Astrocyte of the spinal cord (primary cell): ENCODE measurements around the gene NT5C1A.

ENCODE experiments used
- DNase-seq: peaks from one replicate; pipeline ENCODE4 v3.0.0; 2011; ENCODE audit warnings: low read depth, low spot score
- H3K4me3 ChIP-seq: 2 replicates; pipeline ENCODE4 v1.5.1; 2011; ENCODE audit warnings: low read depth, mild to moderate bottlenecking, low read length, moderate library complexity
- in situ Hi-C: cut with HindIII; loops from 2 replicates; pipeline ENCODE4 v1.10.0; 2017; ENCODE audit warnings: low sequenced_read_pairs
- TF ChIP-seq, protein P1 (sequence below): IDR thresholded peaks from 2 replicates; pipeline ENCODE4 v1.5.1; 2012; ENCODE audit warnings: low read depth, mild to moderate bottlenecking, low read length, inconsistent platforms

The NT5C1A gene

DNA sequence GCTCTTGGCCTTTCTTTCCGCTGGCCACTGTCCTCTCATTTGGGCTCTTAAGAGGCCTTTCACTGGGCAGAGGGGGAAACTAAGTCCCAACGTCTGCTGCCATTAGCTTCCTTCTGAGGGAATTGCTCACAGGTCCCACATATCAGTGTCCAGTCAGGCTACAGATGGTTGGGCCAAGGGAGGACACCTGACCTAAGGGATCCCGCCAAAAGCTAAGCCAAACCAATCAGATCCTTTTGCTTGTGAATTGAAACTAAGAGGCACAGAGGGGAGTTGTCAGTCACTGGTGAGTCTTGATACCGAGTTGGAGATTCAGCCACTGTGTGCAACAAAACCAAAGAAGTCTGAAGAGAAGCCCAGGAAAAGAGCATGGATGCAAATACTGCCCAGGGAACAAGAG is 5.7 kb upstream of the NT5C1A start:
- no peak overlapping the region for H3K4me3 ChIP-seq
- DNase-seq = no peak
- in situ Hi-C loops = no loop called here
- TF ChIP-seq, protein P1, sequence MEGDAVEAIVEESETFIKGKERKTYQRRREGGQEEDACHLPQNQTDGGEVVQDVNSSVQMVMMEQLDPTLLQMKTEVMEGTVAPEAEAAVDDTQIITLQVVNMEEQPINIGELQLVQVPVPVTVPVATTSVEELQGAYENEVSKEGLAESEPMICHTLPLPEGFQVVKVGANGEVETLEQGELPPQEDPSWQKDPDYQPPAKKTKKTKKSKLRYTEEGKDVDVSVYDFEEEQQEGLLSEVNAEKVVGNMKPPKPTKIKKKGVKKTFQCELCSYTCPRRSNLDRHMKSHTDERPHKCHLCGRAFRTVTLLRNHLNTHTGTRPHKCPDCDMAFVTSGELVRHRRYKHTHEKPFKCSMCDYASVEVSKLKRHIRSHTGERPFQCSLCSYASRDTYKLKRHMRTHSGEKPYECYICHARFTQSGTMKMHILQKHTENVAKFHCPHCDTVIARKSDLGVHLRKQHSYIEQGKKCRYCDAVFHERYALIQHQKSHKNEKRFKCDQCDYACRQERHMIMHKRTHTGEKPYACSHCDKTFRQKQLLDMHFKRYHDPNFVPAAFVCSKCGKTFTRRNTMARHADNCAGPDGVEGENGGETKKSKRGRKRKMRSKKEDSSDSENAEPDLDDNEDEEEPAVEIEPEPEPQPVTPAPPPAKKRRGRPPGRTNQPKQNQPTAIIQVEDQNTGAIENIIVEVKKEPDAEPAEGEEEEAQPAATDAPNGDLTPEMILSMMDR = no peak

DNA sequence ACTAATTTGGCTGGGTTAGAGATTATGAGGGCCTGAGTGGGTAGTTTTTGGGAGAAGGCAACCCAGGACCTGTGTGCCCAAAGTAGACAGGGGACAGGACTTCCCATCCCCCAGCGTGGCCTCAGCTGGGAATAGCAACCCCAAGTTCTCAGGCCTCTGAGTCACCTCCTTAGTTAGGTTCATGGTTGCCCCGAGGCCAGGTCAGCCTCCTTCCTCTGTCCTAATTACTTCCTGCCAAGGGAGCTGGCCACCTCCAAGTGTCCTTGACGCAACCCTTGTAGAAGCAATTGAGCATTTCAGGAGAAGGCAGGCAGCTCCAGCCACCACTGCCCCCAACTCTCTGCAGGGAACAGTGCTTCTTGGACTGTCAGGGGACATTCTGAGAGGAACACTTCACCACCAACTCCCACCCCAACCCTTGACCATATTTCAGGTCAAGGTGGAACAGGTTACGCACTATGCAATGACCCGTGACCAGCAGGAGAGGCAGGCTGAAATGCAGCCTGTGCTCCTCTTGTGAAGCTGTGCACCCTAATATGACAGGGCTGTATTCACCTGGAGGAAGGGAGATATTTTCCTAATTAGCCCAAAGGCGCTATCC is 5.1 kb upstream of the NT5C1A start:
- in situ Hi-C loops = no loop called here
- H3K4me3 ChIP-seq = no peak overlapping the region
- TF ChIP-seq, protein P1 = no peak
- no peak for DNase-seq

DNA sequence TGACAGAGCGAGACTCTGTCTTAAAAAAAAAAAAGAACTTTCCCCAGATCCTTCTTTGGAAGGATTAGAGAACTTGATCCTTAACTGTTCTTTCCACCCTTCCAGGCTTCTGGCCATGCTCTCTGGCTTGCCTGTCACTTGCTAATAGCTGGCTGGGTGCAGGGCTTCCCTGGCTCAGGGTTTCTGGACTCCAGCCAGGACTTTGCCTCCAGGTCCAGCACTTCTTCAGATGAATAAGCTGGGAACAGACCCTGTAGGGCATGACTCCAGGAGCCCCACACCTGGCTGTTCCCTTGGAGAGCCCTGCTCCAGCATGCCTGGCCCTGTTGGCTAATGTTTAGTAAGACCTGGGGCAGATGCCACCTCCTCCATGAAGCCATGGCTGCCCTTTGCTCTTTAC is 3.3 kb upstream of the NT5C1A start:
- TF ChIP-seq, protein P1 = no peak
- in situ Hi-C loops = no loop called here
- DNase-seq = no peak
- no peak overlapping the region for H3K4me3 ChIP-seq

DNA sequence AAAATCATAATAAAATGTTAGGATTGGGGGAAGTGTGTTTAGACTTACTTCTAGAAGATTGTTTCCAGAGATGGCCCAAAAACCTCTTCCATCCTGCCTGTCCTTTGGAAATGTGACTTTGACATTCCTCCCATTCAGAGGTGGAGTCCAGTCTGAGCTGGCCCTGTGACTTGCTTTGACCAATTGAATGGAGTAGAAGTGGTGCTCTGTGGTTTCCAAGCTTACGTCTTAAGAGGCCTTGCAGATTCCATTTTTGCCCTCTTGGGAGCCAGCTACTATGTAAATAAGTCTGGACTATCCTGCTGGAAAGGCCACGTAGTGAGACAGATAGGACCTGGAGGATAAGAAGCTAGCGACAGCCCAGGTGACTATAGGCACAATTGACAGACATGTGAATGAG is 1.3 kb upstream of the NT5C1A start:
- in situ Hi-C loops = no loop called here

DNA sequence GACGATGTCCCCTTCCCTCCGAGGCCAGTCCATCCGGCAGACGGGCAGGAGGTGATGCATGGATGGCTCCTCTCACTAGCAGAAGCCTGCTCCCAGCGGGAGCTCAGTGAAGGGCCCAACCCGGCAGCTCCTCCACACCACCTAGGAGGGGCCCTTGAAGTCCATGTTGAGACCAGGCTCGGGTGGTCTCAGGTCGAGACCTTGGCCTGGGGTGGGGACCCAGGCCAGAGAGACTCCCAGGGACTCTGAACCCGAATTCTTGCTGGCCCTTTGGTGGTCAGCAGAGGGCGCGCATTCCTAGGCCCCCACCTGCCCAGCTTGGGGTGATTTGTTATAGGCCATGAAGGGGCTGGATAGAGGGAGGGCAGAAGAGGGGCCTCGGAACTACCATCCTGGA is 642 bp upstream of the NT5C1A start:
- H3K4me3 ChIP-seq = no peak overlapping the region
- TF ChIP-seq, protein P1 = peak; percentile 57
- in situ Hi-C loops = no loop called here
- no peak for DNase-seq

More for the DNA sequence above, 1.3 kb upstream of the NT5C1A start:
- TF ChIP-seq, protein P1 = no peak
- H3K4me3 ChIP-seq = no peak overlapping the region
- DNase-seq = no peak

DNA sequence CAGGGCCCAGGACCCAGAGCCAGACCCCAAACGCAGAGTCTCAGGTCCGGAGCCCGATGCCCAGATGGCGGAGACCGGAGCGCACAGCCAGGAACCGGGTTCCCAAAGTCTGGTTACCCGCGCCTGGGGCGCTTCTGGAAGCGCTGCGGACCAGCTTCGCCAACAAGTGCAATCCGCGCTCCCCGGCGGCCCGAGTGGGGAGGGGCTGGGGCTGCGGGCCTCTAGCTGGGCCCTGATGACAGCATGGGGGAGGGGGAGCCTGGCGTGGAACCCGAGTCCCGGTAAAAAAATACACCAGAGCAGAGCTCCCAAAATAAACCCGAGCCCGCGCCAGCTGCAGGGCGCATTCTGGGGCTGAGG is 494 bp downstream of the NT5C1A start:
- DNase-seq = no peak
- in situ Hi-C loops = no loop called here
- TF ChIP-seq, protein P1 = no peak
- H3K4me3 ChIP-seq = no peak overlapping the region

DNA sequence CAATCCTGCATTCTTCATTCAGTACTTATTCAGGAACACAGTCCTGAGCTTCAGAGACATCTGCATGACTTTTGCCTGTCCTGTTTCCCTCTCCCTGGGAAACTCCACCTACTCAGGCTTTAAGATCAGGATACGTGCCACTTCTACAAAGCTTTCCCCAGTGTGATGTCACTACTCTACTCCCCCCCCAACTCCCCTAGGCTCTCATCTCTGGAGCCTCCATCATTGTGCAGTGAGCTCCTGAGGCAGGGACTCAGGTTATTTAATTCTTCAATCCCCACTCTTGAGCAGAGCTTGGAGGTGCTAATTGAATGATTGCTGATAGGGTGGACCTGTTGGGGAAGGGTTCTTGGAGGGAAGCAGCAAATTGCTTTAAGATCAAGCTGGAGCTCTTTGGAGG is 1.2 kb downstream of the NT5C1A start:
- TF ChIP-seq, protein P1 = no peak
- no peak for DNase-seq
- H3K4me3 ChIP-seq = no peak overlapping the region
- in situ Hi-C loops = no loop called here
